MCF 10A (cell line): Measurements from ENCODE around the gene ACTR1A. TPM values are rescaled to one million over a fixed set of nuclear protein-coding genes. Genes with fewer than 3 reads are reported as not detected.
A peak's percentile ranks its signal among the peaks of the same experiment; 100 is the strongest.

Source experiments
- BruUV-seq: library from RNA; stranded (reverse); fragments of 400-500 nt; replicated peaks from 2 replicates; lab custom pipeline; 2021; lab: Mats Ljungman, UMichigan
- CTCF ChIA-PET: fragments of 300-600 bp; sonication (Branson Sonifier 250); formaldehyde crosslinking; extraction: SDS; loops from one replicate; lab custom pipeline; 2021; ENCODE audit warnings: antibody characterized with exemption, inconsistent platforms; lab: Yijun Ruan, JAX
- POLR2A ChIA-PET: fragments of 300-600, 350-650 bp; sonication (Branson Sonifier 250); formaldehyde crosslinking; extraction: SDS; loops from one replicate; lab custom pipeline; 2020; ENCODE audit warnings: antibody characterized with exemption, inconsistent platforms; lab: Yijun Ruan, JAX
- DNase-seq: peaks from one replicate; pipeline ENCODE4 v3.0.0-alpha.2; 2018; ENCODE audit not compliant: unreplicated experiment
- H3K27ac Mint-ChIP-seq: one replicate; pipeline ENCODE4 v1.8.0; 2022; ENCODE audit warnings: mild to moderate bottlenecking, low read depth, mixed read lengths; ENCODE audit not compliant: unreplicated experiment
- H3K27me3 Mint-ChIP-seq: one replicate; pipeline ENCODE4 v1.8.0; 2022; ENCODE audit warnings: mixed read lengths; ENCODE audit not compliant: insufficient read depth, unreplicated experiment
- H3K36me3 Mint-ChIP-seq: one replicate; pipeline ENCODE4 v1.8.0; 2022; ENCODE audit warnings: mild to moderate bottlenecking, moderate library complexity, mixed read lengths; ENCODE audit not compliant: insufficient read depth, unreplicated experiment
- H3K4me1 Mint-ChIP-seq: one replicate; pipeline ENCODE4 v1.8.0; 2022; ENCODE audit warnings: mixed read lengths; ENCODE audit not compliant: insufficient read depth, unreplicated experiment
- H3K4me3 Mint-ChIP-seq: one replicate; pipeline ENCODE4 v1.8.0; 2022; ENCODE audit warnings: mild to moderate bottlenecking, moderate library complexity, mixed read lengths; ENCODE audit not compliant: unreplicated experiment
- H3K9me3 Mint-ChIP-seq: one replicate; pipeline ENCODE4 v1.8.0; 2022; ENCODE audit warnings: mixed read lengths; ENCODE audit not compliant: unreplicated experiment
- intact Hi-C: fragments of 100-400 bp; cut with micrococcal nuclease; formaldehyde crosslinking; loops from 2 replicates; pipeline ENCODE4 v1.14.1; 2022
- microRNA-seq: library from miRNA; unstranded; fragments of <30 nt; microRNA quantifications from one replicate; pipeline ENCODE4 v1.2.0, GENCODE V29; 2022
- total RNA-seq: library from RNA; stranded (reverse); gene quantifications from 2 replicates; pipeline ENCODE4 v1.2.3, GENCODE V29; 2022
- TF ChIP-seq, protein P1 (sequence below): fragments of 200-600 bp; IDR thresholded peaks from one replicate; pipeline ENCODE4 v1.8.0; 2022; ENCODE audit warnings: antibody characterized with exemption, mild to moderate bottlenecking; ENCODE audit not compliant: unreplicated experiment

Gene ACTR1A
- total RNA-seq, 1 experiment from 2014 or later = 60.1 TPM

DNA sequence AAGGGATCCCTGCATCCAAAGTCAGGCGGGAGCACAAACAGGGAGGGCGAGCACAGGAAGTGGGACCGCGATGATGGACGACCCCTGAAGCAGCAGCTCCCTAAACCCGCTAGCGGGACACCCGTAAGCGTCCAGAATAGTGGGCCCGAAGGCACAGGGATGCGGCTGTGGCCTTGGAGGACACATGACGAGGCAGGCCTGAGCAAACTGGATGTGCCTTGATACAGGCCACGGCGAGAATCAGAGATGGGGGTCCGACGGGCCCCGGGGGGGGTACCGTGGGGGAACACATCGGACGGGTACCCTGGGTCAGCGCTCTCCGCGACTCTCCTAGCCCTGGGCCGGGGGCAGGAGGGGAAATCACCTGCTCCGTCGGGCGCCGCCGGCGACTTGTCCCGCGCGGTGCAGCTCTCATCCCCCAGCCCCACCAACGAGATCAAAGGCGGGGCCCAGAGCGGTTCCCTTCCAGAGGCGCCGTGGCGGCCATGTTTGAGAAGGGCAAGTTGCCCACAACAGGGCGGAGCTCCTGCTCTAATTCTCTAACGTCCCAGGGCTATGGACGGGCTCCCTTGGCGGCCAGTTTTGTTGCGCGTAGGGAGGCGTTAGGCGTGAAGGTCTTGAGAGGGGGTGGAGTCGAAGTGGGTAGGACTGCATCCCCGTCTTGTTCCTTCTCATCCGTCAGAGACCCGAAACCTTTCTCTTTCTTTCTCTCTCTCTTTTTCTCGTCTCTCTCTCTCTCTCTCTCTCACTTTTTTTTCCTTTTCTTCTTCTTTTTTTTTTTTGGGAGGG is 70.2 kb downstream of the ACTR1A start, which contains the start of gene CUEDC2:
Gene CUEDC2 (minus strand): TSS at position 413 of the 789 bp plus-strand sequence. CDS start 7,386 bp downstream, outside the sequence.
- intact Hi-C loops = no loop called here
- H3K27me3 Mint-ChIP-seq = no peaks in the 10 kb centered on the region
- BruUV-seq = no TSS peak
- H3K4me3 Mint-ChIP-seq = peak within 1 kb of the TSS; percentile 90
- H3K9me3 Mint-ChIP-seq = no peaks in the 10 kb centered on the region
- DNase-seq = peak; percentile 97
- peaks cover 26% of the 10 kb centered on the region for H3K4me1 Mint-ChIP-seq
- H3K27ac Mint-ChIP-seq = peak within 1 kb of the TSS; percentile 94
- TF ChIP-seq, protein P1, sequence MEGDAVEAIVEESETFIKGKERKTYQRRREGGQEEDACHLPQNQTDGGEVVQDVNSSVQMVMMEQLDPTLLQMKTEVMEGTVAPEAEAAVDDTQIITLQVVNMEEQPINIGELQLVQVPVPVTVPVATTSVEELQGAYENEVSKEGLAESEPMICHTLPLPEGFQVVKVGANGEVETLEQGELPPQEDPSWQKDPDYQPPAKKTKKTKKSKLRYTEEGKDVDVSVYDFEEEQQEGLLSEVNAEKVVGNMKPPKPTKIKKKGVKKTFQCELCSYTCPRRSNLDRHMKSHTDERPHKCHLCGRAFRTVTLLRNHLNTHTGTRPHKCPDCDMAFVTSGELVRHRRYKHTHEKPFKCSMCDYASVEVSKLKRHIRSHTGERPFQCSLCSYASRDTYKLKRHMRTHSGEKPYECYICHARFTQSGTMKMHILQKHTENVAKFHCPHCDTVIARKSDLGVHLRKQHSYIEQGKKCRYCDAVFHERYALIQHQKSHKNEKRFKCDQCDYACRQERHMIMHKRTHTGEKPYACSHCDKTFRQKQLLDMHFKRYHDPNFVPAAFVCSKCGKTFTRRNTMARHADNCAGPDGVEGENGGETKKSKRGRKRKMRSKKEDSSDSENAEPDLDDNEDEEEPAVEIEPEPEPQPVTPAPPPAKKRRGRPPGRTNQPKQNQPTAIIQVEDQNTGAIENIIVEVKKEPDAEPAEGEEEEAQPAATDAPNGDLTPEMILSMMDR = no peak
- ChIA-PET CTCF (interaction anchor here (0.6 to 2.2 kb wide), 8 partner anchors 9 to 1426 kb away, joined by 3 to 11 read pairs (median 3); partner anchors contain the start of genes C10orf95 and FBXL15), POLR2A (interaction anchor here (0.7 to 5.7 kb wide), 26 partner anchors 10 to 614 kb away, joined by 3 to 119 read pairs (median 4); partner anchors contain the start of genes ACTR1A, C10orf95, FBXL15 and GBF1)
- H3K36me3 Mint-ChIP-seq = no peaks in the 10 kb centered on the region

DNA sequence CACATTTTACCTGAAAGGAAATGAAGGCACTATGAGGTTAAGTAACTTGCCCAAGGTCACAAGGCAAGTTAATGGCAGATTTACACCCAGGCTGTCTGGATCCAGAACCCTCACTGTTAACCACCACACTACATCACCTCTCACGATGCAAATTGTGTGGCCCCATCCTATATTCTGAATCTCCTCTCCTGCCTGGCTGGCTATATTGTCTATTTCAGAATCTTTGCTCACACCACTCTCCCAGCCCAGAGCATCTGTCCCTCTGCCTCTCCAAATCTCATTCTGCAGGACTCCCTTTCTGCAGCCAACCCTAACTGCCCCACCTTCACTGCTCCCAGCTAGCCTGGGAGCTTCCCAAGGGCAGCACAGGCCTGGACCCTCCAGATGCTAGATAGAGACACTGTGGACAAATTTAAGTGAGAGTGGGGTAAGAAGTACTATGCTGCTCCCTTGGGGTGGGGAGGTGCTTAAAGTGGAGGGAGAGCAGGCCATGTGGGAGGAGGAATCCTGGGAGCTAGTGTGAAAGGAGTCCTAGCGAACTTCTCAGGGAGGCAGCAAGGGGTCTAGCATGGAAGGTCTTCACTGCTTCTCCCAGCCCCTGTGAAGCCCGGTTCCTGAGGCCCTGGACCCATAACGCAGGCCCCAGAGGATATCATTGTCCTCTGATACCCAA is 70.9 kb downstream of the ACTR1A start:
- peak overlapping the region; percentile 90 for H3K4me3 Mint-ChIP-seq
- H3K27me3 Mint-ChIP-seq = no peaks in the 10 kb centered on the region
- H3K4me1 Mint-ChIP-seq = peaks cover 31% of the 10 kb centered on the region
- H3K9me3 Mint-ChIP-seq = no peaks in the 10 kb centered on the region
- BruUV-seq = no TSS peak
- H3K27ac Mint-ChIP-seq = peak overlapping the region; percentile 94
- DNase-seq = peak; percentile 47
- TF ChIP-seq, protein P1 = no peak
- POLR2A ChIA-PET = interaction anchor here (0.9 to 5.7 kb wide), 16 partner anchors 10 to 613 kb away, joined by 3 to 119 read pairs (median 6); partner anchors contain the start of genes ACTR1A, C10orf95, FBXL15 and NFKB2
- CTCF ChIA-PET = interaction anchor here (0.6 to 2.2 kb wide), 6 partner anchors 9 to 202 kb away, joined by 3 to 11 read pairs (median 4); partner anchors contain the start of genes C10orf95 and FBXL15
- H3K36me3 Mint-ChIP-seq = no peaks in the 10 kb centered on the region
- intact Hi-C loops = no loop called here

DNA sequence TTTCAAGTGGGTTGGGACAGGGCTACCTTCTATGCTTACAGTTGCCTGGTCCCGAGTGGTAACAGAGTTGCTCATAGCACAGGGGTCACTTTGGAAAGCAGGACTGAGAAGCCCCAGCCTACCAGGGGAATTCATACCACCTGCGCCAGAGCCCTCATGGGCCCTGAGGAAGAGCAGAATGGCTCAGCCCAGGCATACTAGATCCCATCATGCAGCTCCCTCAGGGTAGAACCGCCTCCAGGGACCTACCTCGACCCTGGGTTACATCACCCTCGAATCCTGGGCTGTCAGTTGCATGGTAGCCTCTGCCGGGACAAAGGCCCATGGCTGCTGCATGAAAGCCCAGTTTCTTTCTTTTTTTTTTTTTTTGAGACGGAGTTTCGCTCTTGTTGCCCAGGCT is 73.0 kb downstream of the ACTR1A start:
- intact Hi-C loops = loop anchor here (10.0 kb wide), 1 partner anchor 205 kb away; the partner anchor contains the start of gene ELOVL3
- BruUV-seq = no TSS peak
- ChIA-PET POLR2A (no interaction called here), CTCF (interaction anchor here (0.7 kb wide), 2 partner anchors 26 to 30 kb away, joined by 3 to 4 read pairs; no protein-coding TSS in a partner anchor)
- Mint-ChIP-seq H3K36me3 (peaks cover 3% of the 10 kb centered on the region), H3K9me3 (no peaks in the 10 kb centered on the region), H3K4me3 (no peak overlapping the region), H3K27me3 (no peaks in the 10 kb centered on the region), H3K27ac (no peak overlapping the region), H3K4me1 (peaks cover 16% of the 10 kb centered on the region)
- TF ChIP-seq, protein P1 = no peak
- no peak for DNase-seq

Small RNA genes lying within 50 kb of the gene (microRNA-seq; reads per million reads assigned to microRNA genes)
- gene MIR146B = 327 reads per million, percentile 80 among the genes with 10 or more reads in this experiment

Other genes with a start within 250 kb of the ACTR1A start
- gene NFKB2, start 107.0 kb downstream of the ACTR1A start, total RNA-seq = 60.9 and 76.2 TPM in 2 replicates
- 0.66 and 0.75 TPM in 2 replicates for gene PSD, start 83.9 kb downstream of the ACTR1A start, total RNA-seq
- gene FBXL15, start 81.9 kb downstream of the ACTR1A start, total RNA-seq = 11.1 and 11.3 TPM in 2 replicates
- gene CUEDC2, start 70.1 kb downstream of the ACTR1A start, total RNA-seq = 55.0 and 64.5 TPM in 2 replicates
- gene C10orf95, start 51.2 kb downstream of the ACTR1A start, total RNA-seq = 0.49 and 0.63 TPM in 2 replicates
- gene SUFU, start 1.3 kb upstream of the ACTR1A start, total RNA-seq = 6.3 TPM in 2 replicates
- gene TRIM8, start 141.8 kb upstream of the ACTR1A start, total RNA-seq = 73.5 and 78.1 TPM in 2 replicates
- 6.8 and 7.0 TPM in 2 replicates for gene ARL3, start 211.7 kb upstream of the ACTR1A start, total RNA-seq
- gene SFXN2, start 211.9 kb upstream of the ACTR1A start, total RNA-seq = 7.2 and 12.9 TPM in 2 replicates
- 19.8 and 24.8 TPM in 2 replicates for gene WBP1L, start 241.2 kb upstream of the ACTR1A start, total RNA-seq